Measurements from ENCODE around the gene CCDC40.
"Not testable (repeated sequence)": the region's sequence is repeated elsewhere in the genome, so short reads cannot be mapped to it uniquely, and the experiment has no call there.

Gene CCDC40

GRCh38 chr17:80024206-80024972, 12.1 kb upstream of the CCDC40 start:
- no peak for DNase-seq

- DNase-seq, result no peak
Measured at GRCh38 chr17:80025140-80025539, 11.3 kb upstream of the CCDC40 start.

GRCh38 chr17:80025796-80026195, 10.6 kb upstream of the CCDC40 start:
- DNase-seq, result no peak

GRCh38 chr17:80026359-80027042, 9.9 kb upstream of the CCDC40 start:
- DNase-seq, result no peak

- DNase-seq, result no peak
Measured at GRCh38 chr17:80027043-80027435, 9.4 kb upstream of the CCDC40 start.

- peak; percentile 37 for DNase-seq
Measured at GRCh38 chr17:80028030-80028429, 8.4 kb upstream of the CCDC40 start.

GRCh38 chr17:80029258-80029974, 7.0 kb upstream of the CCDC40 start:
- peak; percentile 30 for DNase-seq

GRCh38 chr17:80030730-80031410, 5.6 kb upstream of the CCDC40 start:
- DNase-seq, result peak; percentile 43

GRCh38 chr17:80031691-80032430, 4.6 kb upstream of the CCDC40 start:
- DNase-seq, result no peak

- DNase-seq, result no peak
Measured at GRCh38 chr17:80032614-80033171, 3.7 kb upstream of the CCDC40 start.

- DNase-seq, result no peak
Measured at GRCh38 chr17:80033840-80034239, 2.6 kb upstream of the CCDC40 start.

- no peak for DNase-seq
Measured at GRCh38 chr17:80034791-80035686, 1.4 kb upstream of the CCDC40 start.

- DNase-seq, result no peak
Measured at GRCh38 chr17:80035687-80035936, 830 bp upstream of the CCDC40 start, which contains the start of gene TBC1D16. Gene TBC1D16 (minus strand): TSS chr17:80035872. CDS start chr17:80013547, 22,325 bp downstream.

GRCh38 chr17:80036715-80037477, 454 bp downstream of the CCDC40 start:
- DNase-seq, result no peak

- no peak for DNase-seq
Measured at GRCh38 chr17:80043963-80044362, 7.5 kb downstream of the CCDC40 start.

GRCh38 chr17:80045703-80046102, 9.3 kb downstream of the CCDC40 start:
- no peak for DNase-seq

GRCh38 chr17:80046709-80047108, 10.3 kb downstream of the CCDC40 start:
- not testable (repeated sequence) for DNase-seq

- DNase-seq, result no peak
Measured at GRCh38 chr17:80047176-80047575, 10.7 kb downstream of the CCDC40 start.

GRCh38 chr17:80049986-80050385, 13.5 kb downstream of the CCDC40 start:
- no peak for DNase-seq

- no peak for DNase-seq
Measured at GRCh38 chr17:80050706-80051105, 14.3 kb downstream of the CCDC40 start.
